NB4 (cell line): Measurements from ENCODE around the gene CCDC57.

ENCODE experiments used
- MYC ChIP-seq: IDR thresholded peaks from 2 replicates; pipeline ENCODE4 v1.6.1; 2011; ENCODE audit warnings: low read depth, low read length
- POLR2A ChIP-seq: IDR thresholded peaks from 2 replicates; pipeline ENCODE4 v1.6.1; 2011; ENCODE audit warnings: mild to moderate bottlenecking; ENCODE audit not compliant: insufficient read length; ENCODE audit errors: extremely low read depth
- TF ChIP-seq, protein P1 (sequence below): IDR thresholded peaks from one replicate; pipeline ENCODE4 v1.5.1; 2012; ENCODE audit warnings: low read depth, low read length
- TF ChIP-seq, protein P2 (sequence below): IDR thresholded peaks from 2 replicates; pipeline ENCODE4 v1.6.1; 2011; ENCODE audit warnings: low read depth, low read length

GRCh38 chr17:82052638-82053059 lies 160.0 kb downstream of the CCDC57 start:
- TF ChIP-seq, protein P1, sequence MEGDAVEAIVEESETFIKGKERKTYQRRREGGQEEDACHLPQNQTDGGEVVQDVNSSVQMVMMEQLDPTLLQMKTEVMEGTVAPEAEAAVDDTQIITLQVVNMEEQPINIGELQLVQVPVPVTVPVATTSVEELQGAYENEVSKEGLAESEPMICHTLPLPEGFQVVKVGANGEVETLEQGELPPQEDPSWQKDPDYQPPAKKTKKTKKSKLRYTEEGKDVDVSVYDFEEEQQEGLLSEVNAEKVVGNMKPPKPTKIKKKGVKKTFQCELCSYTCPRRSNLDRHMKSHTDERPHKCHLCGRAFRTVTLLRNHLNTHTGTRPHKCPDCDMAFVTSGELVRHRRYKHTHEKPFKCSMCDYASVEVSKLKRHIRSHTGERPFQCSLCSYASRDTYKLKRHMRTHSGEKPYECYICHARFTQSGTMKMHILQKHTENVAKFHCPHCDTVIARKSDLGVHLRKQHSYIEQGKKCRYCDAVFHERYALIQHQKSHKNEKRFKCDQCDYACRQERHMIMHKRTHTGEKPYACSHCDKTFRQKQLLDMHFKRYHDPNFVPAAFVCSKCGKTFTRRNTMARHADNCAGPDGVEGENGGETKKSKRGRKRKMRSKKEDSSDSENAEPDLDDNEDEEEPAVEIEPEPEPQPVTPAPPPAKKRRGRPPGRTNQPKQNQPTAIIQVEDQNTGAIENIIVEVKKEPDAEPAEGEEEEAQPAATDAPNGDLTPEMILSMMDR = no peak
- TF ChIP-seq POLR2A (no peak), MYC (no peak)
- TF ChIP-seq, protein P2, sequence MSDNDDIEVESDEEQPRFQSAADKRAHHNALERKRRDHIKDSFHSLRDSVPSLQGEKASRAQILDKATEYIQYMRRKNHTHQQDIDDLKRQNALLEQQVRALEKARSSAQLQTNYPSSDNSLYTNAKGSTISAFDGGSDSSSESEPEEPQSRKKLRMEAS = no peak
